GM18870 (cell line): Measurements from ENCODE around the gene CNOT2.

ENCODE experiments used
- ATAC-seq: cut with Tn5 transposase; IDR thresholded peaks from one replicate; pipeline ENCODE4 v1.9.1; 2021; ENCODE audit warnings: moderate library complexity; ENCODE audit not compliant: unreplicated experiment

CNOT2 gene

GRCh38 chr12:70242695-70243509 lies at the start of gene CNOT2:
TSS of gene CNOT2 (plus strand) at chr12:70243433. CDS start at chr12:70278227, 34,794 bp downstream.
- peak; percentile 60 for ATAC-seq

DNA sequence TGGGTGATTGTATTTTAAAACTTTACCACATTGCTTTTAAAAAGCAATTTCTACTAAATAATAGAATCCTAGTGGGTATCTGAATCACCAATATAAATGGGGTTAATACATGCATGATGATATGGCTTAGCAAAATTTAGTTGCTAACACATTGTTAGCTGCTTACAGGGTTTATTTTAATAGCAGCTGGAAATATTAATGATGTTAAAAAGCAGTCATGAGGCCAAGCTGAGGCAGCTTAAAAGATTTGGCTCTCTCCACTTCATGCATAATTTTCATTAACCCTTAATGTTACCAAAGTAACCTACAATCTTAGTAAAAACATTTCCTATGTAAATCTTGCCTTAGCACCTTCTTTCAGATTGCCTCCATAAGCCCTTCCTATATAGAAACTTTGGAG lies 49.2 kb upstream of the CNOT2 start:
- no peak for ATAC-seq

- ATAC-seq: no peak
Observed at GRCh38 chr12:70196811-70197281, 46.4 kb upstream of the CNOT2 start.

- no peak for ATAC-seq
Observed at GRCh38 chr12:70197345-70197744, 45.9 kb upstream of the CNOT2 start.

DNA sequence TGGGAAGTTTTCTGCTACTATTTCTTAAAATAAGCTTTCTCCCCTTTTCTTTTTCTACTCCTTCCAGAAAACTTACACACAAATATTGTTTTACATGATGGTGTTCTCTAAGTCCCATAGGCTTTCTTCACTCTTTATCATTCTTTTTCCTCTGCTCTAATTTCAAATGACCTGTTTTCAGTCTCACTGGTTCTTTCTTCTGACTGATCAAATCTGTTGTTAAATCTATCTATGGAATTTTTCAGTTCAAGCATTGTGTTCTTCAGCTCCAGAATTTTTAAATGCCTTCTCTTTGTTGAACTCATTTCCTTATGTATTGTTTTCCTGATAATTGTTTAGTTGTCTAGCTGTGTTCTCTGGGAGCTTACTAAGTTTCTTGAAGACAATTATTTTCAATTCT lies 29.5 kb upstream of the CNOT2 start:
- no peak for ATAC-seq

GRCh38 chr12:70214972-70215617 lies 28.1 kb upstream of the CNOT2 start:
- no peak for ATAC-seq

DNA sequence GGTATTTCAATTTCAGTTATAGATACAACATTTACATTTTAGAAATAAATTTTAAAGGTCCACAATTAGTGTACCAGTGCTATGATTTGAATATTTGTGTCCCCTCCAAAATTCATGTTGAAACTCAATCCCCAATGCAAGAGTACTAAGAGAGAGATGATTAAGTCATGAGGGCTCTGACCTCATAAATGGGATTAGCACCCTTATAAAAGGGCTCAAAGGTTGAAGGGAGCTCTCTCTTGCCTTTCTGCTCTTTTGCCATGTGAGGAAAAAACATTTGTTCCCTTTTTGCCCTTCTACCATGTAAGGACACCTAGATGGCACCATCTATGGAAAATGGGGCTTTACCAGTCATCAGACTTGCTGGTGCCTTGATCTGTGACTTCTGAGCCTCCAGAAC lies 25.8 kb upstream of the CNOT2 start:
- no peak for ATAC-seq

DNA sequence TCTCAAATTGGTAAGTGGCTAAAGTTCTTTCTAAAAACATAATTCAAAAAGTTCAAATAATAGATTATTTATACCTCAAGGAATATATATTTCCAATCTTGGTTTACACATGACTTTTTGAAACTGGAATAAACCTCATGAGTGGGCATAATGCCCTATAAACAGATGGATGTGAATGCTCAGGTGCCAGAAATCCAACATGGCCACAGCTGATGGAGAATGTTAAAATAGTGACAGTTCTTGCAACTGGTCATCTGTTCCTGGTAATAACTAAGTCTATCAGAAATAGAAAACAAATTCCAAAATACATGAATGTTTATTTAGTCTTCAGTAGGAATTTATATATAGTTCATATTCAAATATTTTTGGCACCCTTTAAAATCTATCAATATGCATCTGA lies 21.6 kb upstream of the CNOT2 start:
- ATAC-seq: no peak

DNA sequence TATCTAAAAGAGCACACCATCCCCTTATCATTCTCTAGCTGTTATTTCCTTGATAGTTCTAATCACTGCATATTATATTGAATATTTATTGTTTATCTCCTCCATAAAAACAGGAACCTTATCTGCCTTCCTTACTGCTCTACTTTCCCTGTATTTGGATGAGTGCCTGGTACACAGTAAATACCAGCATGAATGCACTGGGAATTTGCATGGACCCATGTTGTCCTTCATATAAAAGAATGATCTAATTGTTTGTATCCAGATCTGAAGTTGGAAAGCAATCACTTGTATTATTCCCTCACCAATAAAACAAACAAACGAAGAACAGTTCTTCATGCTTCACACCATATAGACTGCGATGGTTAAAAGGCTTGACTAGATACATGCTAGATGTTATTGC lies 15.3 kb upstream of the CNOT2 start:
- no peak for ATAC-seq

DNA sequence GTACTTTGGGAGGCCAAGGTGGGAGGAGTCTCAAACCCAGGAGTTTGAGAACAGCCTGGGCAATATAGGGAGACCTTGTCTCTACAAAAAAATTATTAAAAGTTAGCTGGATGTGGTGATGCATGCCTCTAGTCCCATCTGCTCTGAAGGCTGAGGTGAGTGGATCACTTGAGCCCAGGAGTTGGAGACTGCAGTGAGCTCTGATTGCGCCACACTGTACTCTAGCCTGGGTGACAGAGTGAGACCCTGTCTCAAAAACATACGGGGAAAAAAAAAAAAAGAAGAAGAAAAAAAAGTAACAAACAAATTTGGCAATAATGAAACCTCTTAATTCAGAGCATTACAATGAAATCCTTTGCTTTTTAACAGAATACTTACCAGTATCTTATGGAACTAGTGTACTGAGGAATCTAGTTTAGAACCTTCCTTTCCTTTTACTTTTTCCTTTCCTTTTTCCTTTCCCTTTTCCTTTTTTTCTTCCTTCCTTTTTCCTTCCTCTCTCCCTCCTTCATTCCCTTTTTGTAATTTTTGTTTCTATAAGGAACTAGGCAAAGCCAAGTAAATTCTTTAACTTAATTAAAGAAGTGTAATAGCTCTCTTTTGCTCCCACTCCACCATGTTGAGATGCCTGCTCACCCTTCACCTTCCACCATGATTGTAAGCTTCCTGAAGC lies 12.2 kb upstream of the CNOT2 start:
- ATAC-seq: no peak

DNA sequence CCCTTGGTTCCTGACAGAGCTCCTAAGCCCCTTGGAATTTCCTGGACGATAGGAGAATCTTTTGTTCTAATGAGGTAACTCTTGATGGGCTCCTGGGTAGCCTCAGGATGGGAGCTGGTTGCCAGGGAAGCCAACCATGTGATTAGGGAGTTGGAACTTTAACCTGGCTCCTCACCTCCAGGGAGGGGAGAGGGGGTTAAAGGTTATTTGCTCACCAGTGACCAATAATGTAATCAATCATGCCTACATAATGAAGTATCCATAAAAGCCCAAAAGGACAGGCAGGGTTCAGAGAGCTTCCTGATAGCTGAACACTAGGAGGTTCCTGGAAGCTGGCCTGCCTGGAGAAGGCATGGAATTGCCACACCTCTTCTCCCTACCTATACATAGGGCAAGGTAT lies 6.2 kb upstream of the CNOT2 start:
- ATAC-seq: no peak

GRCh38 chr12:70240673-70241072 lies 2.6 kb upstream of the CNOT2 start:
- ATAC-seq: peak; percentile 27

- no peak for ATAC-seq
Observed at GRCh38 chr12:70241845-70242244, 1.4 kb upstream of the CNOT2 start.

GRCh38 chr12:70243510-70244371 lies 508 bp downstream of the CNOT2 start:
- ATAC-seq: peak; percentile 30

DNA sequence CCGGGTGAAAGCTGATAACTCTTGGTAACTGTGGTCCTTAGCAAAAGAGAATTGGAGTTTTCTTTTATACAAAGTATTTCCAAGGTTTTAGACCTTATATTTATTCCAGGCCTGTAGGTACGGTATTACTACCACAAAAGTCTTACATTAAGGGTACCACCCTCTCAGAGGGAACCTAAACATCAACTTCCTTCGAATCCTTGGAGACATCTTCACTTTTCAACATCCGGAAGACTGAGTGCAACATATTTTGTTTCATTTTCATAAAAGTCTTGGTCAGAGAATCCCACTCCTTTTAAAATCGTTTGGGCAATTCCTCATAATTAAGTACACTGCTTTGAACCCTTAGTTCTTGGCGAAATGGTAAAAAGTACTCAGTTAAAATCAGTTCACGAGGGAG lies 1.2 kb downstream of the CNOT2 start:
- ATAC-seq: no peak

GRCh38 chr12:70245458-70245857 lies 2.2 kb downstream of the CNOT2 start:
- ATAC-seq: no peak

DNA sequence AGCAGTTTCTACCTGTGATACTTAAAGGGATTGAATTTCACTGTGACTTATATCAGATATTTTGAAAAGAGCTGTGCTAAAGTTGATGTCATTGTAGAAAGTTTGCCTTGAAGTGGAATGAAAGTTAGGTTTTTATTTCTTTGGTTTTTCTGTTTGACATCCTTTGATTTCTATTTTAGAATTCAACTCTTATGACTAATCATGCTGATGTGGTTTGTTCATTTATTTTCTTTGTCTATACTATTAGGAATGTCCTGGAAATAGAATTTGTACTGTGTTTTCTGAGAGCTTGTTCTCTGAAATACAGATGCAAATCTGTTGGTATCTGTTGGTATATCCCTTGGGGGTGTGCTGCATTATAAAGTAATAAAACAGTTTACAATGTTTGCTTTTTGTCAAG lies 3.3 kb downstream of the CNOT2 start:
- ATAC-seq: no peak

- no peak for ATAC-seq
Observed at GRCh38 chr12:70247653-70248199, 4.5 kb downstream of the CNOT2 start.

- ATAC-seq: no peak
Observed at GRCh38 chr12:70248876-70249275, 5.6 kb downstream of the CNOT2 start.

DNA sequence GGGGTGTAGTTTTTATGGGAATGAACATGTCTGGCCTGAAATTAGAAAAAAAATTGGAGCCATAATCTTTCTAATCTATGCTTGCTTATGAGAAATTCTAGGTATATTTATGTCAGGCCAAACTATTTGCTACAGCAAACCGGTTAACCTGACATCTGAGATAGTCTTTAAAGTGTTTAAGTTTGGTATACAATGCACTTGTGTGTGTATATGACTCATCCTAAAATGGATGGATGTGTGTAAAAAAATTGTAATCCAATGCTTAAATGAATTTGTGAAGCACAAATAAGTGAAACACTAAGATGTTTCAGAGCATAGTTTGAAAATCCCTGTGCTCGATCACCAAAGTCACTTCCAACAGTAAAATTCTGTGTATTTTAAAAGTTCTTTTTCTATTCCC lies 6.7 kb downstream of the CNOT2 start:
- no peak for ATAC-seq

DNA sequence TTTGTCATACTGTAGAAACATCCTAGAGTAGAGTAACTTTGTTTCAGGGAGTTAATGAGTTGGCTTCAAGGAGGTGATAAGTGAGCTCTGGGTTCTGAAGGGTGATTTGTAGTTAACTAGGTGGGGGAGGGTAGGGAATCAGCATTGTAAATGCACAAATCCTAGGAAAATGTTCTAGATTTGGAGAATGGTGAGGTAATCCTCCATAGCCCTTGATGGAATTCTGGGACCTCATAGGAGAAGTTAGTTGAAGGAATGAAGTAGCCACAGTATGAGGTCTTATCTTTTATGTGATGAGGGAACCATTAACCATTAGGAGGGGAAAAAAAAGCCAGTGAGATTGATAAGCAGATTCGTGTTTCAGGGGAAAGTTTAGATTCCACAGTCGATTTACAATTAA lies 8.0 kb downstream of the CNOT2 start:
- no peak for ATAC-seq
